A549 (cell line): Measurements from ENCODE around the gene CARD10. TPM values are rescaled to one million over a fixed set of nuclear protein-coding genes. Genes with fewer than 3 reads are reported as not detected.

Experiments
- ATAC-seq, 2 experiments: fragments of 200-7000 bp in 1 of 2; fragments of >200 bp in 1 of 2; cut with Nextera tagmentation in 1 of 2; cut with Tn5 transposase in 1 of 2; 3 replicates each; pipeline versions ENCODE4 v1.8.0 to v1.9.1; 2018 to 2020; ENCODE audit warnings: mild to moderate bottlenecking in 1 of 2, moderate library complexity in 1 of 2
- CTCF ChIA-PET: fragments of 300-600 bp; sonication (Branson Sonifier 250); formaldehyde crosslinking; extraction: SDS; loops from one replicate; lab custom pipeline; 2021; ENCODE audit warnings: antibody characterized with exemption, inconsistent platforms; lab: Yijun Ruan, JAX
- POLR2A ChIA-PET: fragments of 350-600 bp; formaldehyde crosslinking; extraction: SDS; loops from one replicate; lab custom pipeline; 2021; ENCODE audit warnings: antibody characterized with exemption, inconsistent platforms; lab: Yijun Ruan, JAX
- DNase-seq, 2 experiments: peaks; one replicate each; pipeline versions ENCODE4 v3.0.0 to v3.0.0-alpha.2; 2011 to 2016; ENCODE audit warnings: low read depth in 1 of 2, low spot score in 1 of 2
- FAIRE-seq: peaks from 2 replicates; lab custom pipeline; 2011; peaks lifted over from hg19 to GRCh38; lab: Jason Lieb, UNC
- H3K27ac ChIP-seq, 2 experiments: fragments of >200 bp; sonication (Bioruptor Twin); formaldehyde crosslinking; 3 replicates each; pipeline ENCODE4 v1.5.1; 2016 to 2017
- H3K4me1 ChIP-seq: fragments of >200 bp; sonication (Bioruptor Twin); formaldehyde crosslinking; 3 replicates; pipeline ENCODE4 v1.6.1; 2016
- H3K4me2 ChIP-seq: fragments of >200 bp; sonication (Bioruptor Twin); formaldehyde crosslinking; 3 replicates; pipeline ENCODE4 v1.6.1; 2016
- H3K4me3 ChIP-seq: fragments of >200 bp; sonication (Bioruptor Twin); formaldehyde crosslinking; 3 replicates; pipeline ENCODE4 v1.5.1; 2016
- H3K9me3 ChIP-seq: fragments of >200 bp; sonication (Bioruptor Twin); formaldehyde crosslinking; 3 replicates; pipeline ENCODE4 v1.6.1; 2016
- ATOH8 ChIP-seq: fragments of 250-450 bp; sonication (Bioruptor Pico); IDR thresholded peaks from 2 replicates; pipeline ENCODE4 v1.5.0; 2020; ENCODE audit warnings: low read depth, mild to moderate bottlenecking, moderate library complexity
- CBX2 ChIP-seq: fragments of 200-600 bp; sonication (generic); IDR thresholded peaks from 2 replicates; pipeline ENCODE4 v1.6.1; 2016; ENCODE audit warnings: low read depth, mild to moderate bottlenecking, borderline replicate concordance
- CBX8 ChIP-seq: fragments of 200-600 bp; sonication (generic); IDR thresholded peaks from 2 replicates; pipeline ENCODE4 v1.6.1; 2016
- CHD4 ChIP-seq: fragments of 200-600 bp; sonication (generic); IDR thresholded peaks from 2 replicates; pipeline ENCODE4 v1.6.1; 2016; ENCODE audit warnings: antibody characterized with exemption, mild to moderate bottlenecking, borderline replicate concordance
- CTCF ChIP-seq: fragments of >200 bp; sonication (Bioruptor Twin); formaldehyde crosslinking; IDR thresholded peaks from 3 replicates; pipeline ENCODE4 v1.5.1; 2016
- ELK1 ChIP-seq: fragments of 150-350 bp; IDR thresholded peaks from 2 replicates; pipeline ENCODE4 v1.6.1; 2014; ENCODE audit warnings: low read depth, mild to moderate bottlenecking, low read length
- EP300 ChIP-seq, 2 experiments: fragments of >200 bp; sonication (Bioruptor Twin); formaldehyde crosslinking; IDR thresholded peaks; 2 replicates in 1 of 2; 3 replicates in 1 of 2; pipeline ENCODE4 v1.6.1; 2016 to 2017
- FOSB ChIP-seq: fragments of 250-450 bp; sonication (Bioruptor Pico); IDR thresholded peaks from 2 replicates; pipeline ENCODE4 v1.5.0; 2020; ENCODE audit warnings: mild to moderate bottlenecking, moderate library complexity
- FOSL2 ChIP-seq, 2 experiments: fragments of 450-650 bp in 1 of 2; fragments of >200 bp in 1 of 2; sonication (Bioruptor Twin) in 1 of 2; formaldehyde crosslinking; IDR thresholded peaks; 2 replicates each; pipeline versions ENCODE4 v1.5.0 to v1.6.1; 2016 to 2020; ENCODE audit warnings: mild to moderate bottlenecking in 1 of 2, moderate library complexity in 1 of 2
- HDAC2 ChIP-seq: fragments of 200-600 bp; sonication (generic); IDR thresholded peaks from 2 replicates; pipeline ENCODE4 v1.6.1; 2016
- HEYL ChIP-seq: fragments of 250-450 bp; sonication (Bioruptor Pico); IDR thresholded peaks from 2 replicates; pipeline ENCODE4 v1.8.0; 2021; ENCODE audit warnings: mild to moderate bottlenecking, moderate library complexity
- JUNB ChIP-seq: fragments of >200 bp; sonication (Bioruptor Twin); formaldehyde crosslinking; IDR thresholded peaks from 2 replicates; pipeline ENCODE4 v1.6.1; 2016
- MAX ChIP-seq: IDR thresholded peaks from 2 replicates; pipeline ENCODE4 v1.6.1; 2012
- MAZ ChIP-seq: fragments of 150-350 bp; IDR thresholded peaks from 2 replicates; pipeline ENCODE4 v1.6.1; 2014; ENCODE audit warnings: antibody characterized with exemption, low read depth, low read length, borderline replicate concordance
- NPAS2 ChIP-seq: fragments of 250-450 bp; sonication (Bioruptor Pico); IDR thresholded peaks from 2 replicates; pipeline ENCODE4 v1.8.0; 2022; ENCODE audit warnings: mild to moderate bottlenecking, moderate library complexity, borderline replicate concordance
- POLR2A ChIP-seq: IDR thresholded peaks from 2 replicates; pipeline ENCODE4 v1.6.1; 2012; ENCODE audit warnings: mild to moderate bottlenecking, low read length
- POLR2AphosphoS2 ChIP-seq: conservative IDR thresholded peaks from 2 replicates; pipeline ENCODE4 v1.6.1; 2012; ENCODE audit warnings: low read length, improper control_type of control experiment, inconsistent platforms
- RAD21 ChIP-seq, 2 experiments: fragments of >200 bp in 1 of 2; sonication (Bioruptor Twin) in 1 of 2; formaldehyde crosslinking in 1 of 2; IDR thresholded peaks in 1 of 2; conservative IDR thresholded peaks in 1 of 2; 2 replicates in 1 of 2; 3 replicates in 1 of 2; pipeline ENCODE4 v1.6.1; 2012 to 2018; ENCODE audit warnings: inconsistent platforms in 1 of 2
- SMC3 ChIP-seq: fragments of >200 bp; sonication (Bioruptor Twin); formaldehyde crosslinking; IDR thresholded peaks from 3 replicates; pipeline ENCODE4 v1.6.1; 2018; ENCODE audit warnings: inconsistent platforms
- SREBF2 ChIP-seq: fragments of 450-650 bp; IDR thresholded peaks from 2 replicates; pipeline ENCODE4 v1.6.1; 2014; ENCODE audit warnings: mild to moderate bottlenecking, moderate library complexity
- ZC3H11A ChIP-seq: fragments of 450-650 bp; IDR thresholded peaks from 2 replicates; pipeline ENCODE4 v1.6.1; 2014; ENCODE audit warnings: antibody characterized with exemption, mild to moderate bottlenecking
- ZFP36 ChIP-seq: fragments of 450-650 bp; IDR thresholded peaks from 2 replicates; pipeline ENCODE4 v1.6.1; 2014; ENCODE audit warnings: borderline replicate concordance; ENCODE audit not compliant: partially characterized antibody
- ZNF302 ChIP-seq: fragments of 250-450 bp; sonication (Bioruptor Pico); IDR thresholded peaks from 2 replicates; pipeline ENCODE4 v1.9.0; 2021; ENCODE audit warnings: inconsistent platforms, mild to moderate bottlenecking, moderate library complexity
- WGBS: methylation state at CpG from one replicate; pipeline ENCODE4 v1.1.6; 2017; ENCODE audit errors: missing lambda C conversion rate; 5-methylcytosine and 5-hydroxymethylcytosine counted together
- polyA plus RNA-seq, 4 experiments: library from polyadenylated mRNA; depleted of rRNA in 3 of 4; stranded (reverse); fragments of >200 nt; fragmentation: RNase III in 1 of 4; extraction: RNeasy Plus Mini Kit Qiagen cat#74134 plus additional on column Dnase treatment in 1 of 4; gene quantifications; 2 replicates in 3 of 4; 3 replicates in 1 of 4; pipeline ENCODE4 v1.2.3, GENCODE V29; 2011 to 2017

Gene CARD10
- polyA plus RNA-seq, 2 of the 4 experiments (the other 2 are of a cell fraction) = 8.3 to 15.3 TPM

- POLR2A ChIA-PET = interaction anchor here (1.2 kb wide), 1 partner anchor 21 kb away, joined by 3 read pairs; no protein-coding TSS in a partner anchor
- CTCF ChIA-PET = interaction anchor here (0.7 to 18.5 kb wide), 31 partner anchors 10 to 308 kb away, joined by 3 to 771 read pairs (median 7); partner anchors contain the start of genes CARD10, LGALS2 and MFNG
- TF ChIP-seq CBX8 = no peak
- TF ChIP-seq SMC3 = peak; percentile 82
- peak; percentile 83 for TF ChIP-seq RAD21 (conservative IDR thresholded peaks at IDR 0.05 in 1 of 2, IDR thresholded peaks at IDR 0.05 in 1 of 2)
- no peak for TF ChIP-seq POLR2AphosphoS2
- peak; percentile 34 for TF ChIP-seq ZFP36
- TF ChIP-seq NPAS2 (CRISPR knock-in tag) = no peak
- peak; percentile 74 for TF ChIP-seq CTCF
- 0 out of 6 replicates have a peak overlapping the region, but pooled peaks of 1 of the 2 experiments have one; percentile 11 for H3K27ac ChIP-seq
- DNase-seq (peak; percentile 63 to 68), ATAC-seq (peak; percentile 38 to 71; a peak in 5 of 6 replicates), FAIRE-seq (no peak)
- H3K4me2 ChIP-seq = no peak overlapping the region
- H3K4me3 ChIP-seq = no peak overlapping the region
- peaks cover 63% of the 10 kb centered on the region for H3K4me1 ChIP-seq
- no peaks in the 10 kb centered on the region for H3K9me3 ChIP-seq
- 83% methylated on average over 10 of the region's 16 CpGs for WGBS
Observed at GRCh38 chr22:37566903-37567798, 47.9 kb upstream of the CARD10 start.

DNA sequence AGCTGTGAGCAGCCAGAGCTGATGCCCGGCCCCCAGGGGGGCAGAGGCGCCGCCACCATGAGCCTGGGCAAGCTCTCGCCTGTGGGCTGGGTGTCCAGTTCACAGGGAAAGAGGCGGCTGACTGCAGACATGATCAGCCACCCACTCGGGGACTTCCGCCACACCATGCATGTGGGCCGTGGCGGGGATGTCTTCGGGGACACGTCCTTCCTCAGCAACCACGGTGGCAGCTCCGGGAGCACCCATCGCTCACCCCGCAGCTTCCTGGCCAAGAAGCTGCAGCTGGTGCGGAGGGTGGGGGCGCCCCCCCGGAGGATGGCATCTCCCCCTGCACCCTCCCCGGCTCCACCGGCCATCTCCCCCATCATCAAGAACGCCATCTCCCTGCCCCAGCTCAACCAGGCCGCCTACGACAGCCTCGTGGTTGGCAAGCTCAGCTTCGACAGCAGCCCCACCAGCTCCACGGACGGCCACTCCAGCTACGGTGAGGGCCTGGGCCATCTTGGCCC lies 47.2 kb upstream of the CARD10 start:
- Histone ChIP-seq H3K4me1 (peaks cover 67% of the 10 kb centered on the region), H3K4me3 (no peak overlapping the region)
- CTCF ChIA-PET = interaction anchor here (0.9 to 18.5 kb wide), 21 partner anchors 9 to 307 kb away, joined by 3 to 771 read pairs (median 8); partner anchors contain the start of genes CARD10, LGALS2 and MFNG
- TF ChIP-seq JUNB (no peak), HDAC2 (no peak), FOSB (CRISPR knock-in tag) (no peak), ZC3H11A (no peak), POLR2A (no peak), RAD21 (conservative IDR thresholded peaks at IDR 0.05 in 1 of 2, IDR thresholded peaks at IDR 0.05 in 1 of 2) (no peak), ELK1 (no peak), CHD4 (no peak), CBX2 (no peak), MAX (no peak), ZFP36 (no peak), HEYL (CRISPR knock-in tag) (no peak), ATOH8 (CRISPR knock-in tag) (no peak), SREBF2 (no peak), FOSL2 (IDR thresholded peaks at IDR 0.05) (no peak), FOSL2 (CRISPR knock-in tag; IDR thresholded peaks at IDR 0.05) (no peak), CBX8 (no peak), ZNF302 (CRISPR knock-in tag) (no peak), MAZ (no peak), EP300 (IDR thresholded peaks at IDR 0.05) (no peak)
- TF ChIP-seq, all 56 proteins: peak for 0
- WGBS = 92% methylated on average over 15 of the region's 28 CpGs
- ATAC-seq = no peak
- no peak for DNase-seq
- FAIRE-seq = no peak
- H3K4me2 ChIP-seq = no peak overlapping the region
- peak overlapping the region in 1 of 2 experiments; percentile 28; a peak in 1 of 6 replicates for H3K27ac ChIP-seq
- POLR2A ChIA-PET = interaction anchor here (1.1 to 1.2 kb wide), 2 partner anchors 11 to 21 kb away, joined by 3 to 6 read pairs; no protein-coding TSS in a partner anchor
- no peaks in the 10 kb centered on the region for H3K9me3 ChIP-seq
